Activated naive CD8-positive, alpha-beta T cell treated with anti-CD3 and anti-CD28 coated beads, Interleukin-2, amount 50 U/mL, for 24 hours (primary cell): ENCODE results near the gene TFF1.

Experiments used
- ATAC-seq: fragments of 150-1000 bp; cut with Tn5 transposase; one replicate; pipeline ENCODE4 v1.10.0; 2021
- DNase-seq: peaks from one replicate; pipeline ENCODE4 v3.0.0; 2021
- H3K27ac Mint-ChIP-seq: one replicate; pipeline ENCODE4 v1.8.0; 2021; ENCODE audit warnings: mild to moderate bottlenecking, mixed read lengths
- H3K27me3 Mint-ChIP-seq: one replicate; pipeline ENCODE4 v1.8.0; 2021; ENCODE audit warnings: mixed read lengths
- H3K36me3 Mint-ChIP-seq: one replicate; pipeline ENCODE4 v1.8.0; 2021; ENCODE audit warnings: low read depth, mixed read lengths
- H3K4me1 Mint-ChIP-seq: one replicate; pipeline ENCODE4 v1.8.0; 2021; ENCODE audit warnings: mixed read lengths
- H3K4me3 Mint-ChIP-seq: one replicate; pipeline ENCODE4 v1.8.0; 2021; ENCODE audit warnings: mild to moderate bottlenecking, moderate library complexity, mixed read lengths
- H3K9me3 Mint-ChIP-seq: one replicate; pipeline ENCODE4 v1.8.0; 2021; ENCODE audit warnings: mixed read lengths

The TFF1 gene

DNA sequence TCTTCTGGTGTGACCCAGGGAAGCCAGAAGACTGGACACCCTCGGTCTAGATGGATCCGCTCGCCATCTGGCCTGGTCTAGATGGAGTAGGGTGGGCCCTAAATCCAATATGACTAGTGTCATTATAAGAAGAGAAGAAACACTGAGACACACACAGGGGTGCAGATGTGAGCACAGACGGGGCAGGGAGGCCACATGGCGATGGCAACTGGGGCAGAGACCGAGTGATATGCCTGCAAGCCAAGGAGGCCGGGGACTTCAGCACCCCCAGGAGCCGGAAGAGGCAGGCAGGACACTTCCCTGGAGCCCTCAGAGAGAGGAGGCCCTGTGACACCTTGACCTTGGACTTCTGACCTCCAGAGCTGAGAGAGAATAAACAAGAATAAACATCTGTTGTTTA, 45.5 kb downstream of the TFF1 start:
- ATAC-seq (no peak), DNase-seq (no peak)
- H3K27me3 Mint-ChIP-seq: peaks cover 4% of the 10 kb centered on the region
- no peak overlapping the region for H3K4me3 Mint-ChIP-seq
- H3K9me3 Mint-ChIP-seq: no peaks in the 10 kb centered on the region
- peaks cover 6% of the 10 kb centered on the region for H3K4me1 Mint-ChIP-seq
- H3K36me3 Mint-ChIP-seq: no peaks in the 10 kb centered on the region
- no peak overlapping the region for H3K27ac Mint-ChIP-seq

DNA sequence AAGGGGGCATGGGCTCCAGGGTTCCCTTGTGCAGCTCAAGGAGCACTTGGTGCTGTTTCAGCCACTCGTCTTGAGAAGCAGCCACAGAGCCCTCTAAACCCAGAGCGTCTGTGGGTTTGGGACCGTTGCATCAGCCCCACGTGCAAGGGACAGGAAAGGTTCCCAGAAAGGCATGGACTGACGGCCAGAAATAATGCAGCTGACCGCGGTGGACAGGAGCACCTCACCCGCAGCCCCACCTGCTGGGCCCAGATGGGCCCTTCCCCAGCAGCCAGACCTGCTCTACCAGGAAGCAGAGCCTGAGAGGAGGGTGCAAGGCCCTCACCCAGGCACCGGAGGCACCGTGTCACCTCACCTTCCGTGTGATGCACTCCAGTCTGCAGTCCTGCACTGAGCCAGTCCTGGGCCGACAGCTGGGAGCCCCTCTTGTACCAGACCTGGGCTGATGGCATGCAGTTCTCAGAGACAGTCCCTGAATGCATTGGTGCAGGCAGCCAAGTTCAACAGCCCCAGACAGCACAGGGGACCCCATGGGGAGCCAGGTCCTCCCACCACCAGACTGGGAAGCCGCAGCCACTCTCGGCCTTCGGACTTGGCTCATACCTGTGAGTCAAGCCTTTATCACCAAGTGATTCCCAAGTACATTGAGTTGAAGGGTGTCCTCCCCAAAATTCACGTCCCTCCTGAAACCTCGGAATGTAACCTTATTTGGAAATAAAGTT, 46.3 kb downstream of the TFF1 start:
- H3K27ac Mint-ChIP-seq: no peak overlapping the region

DNA sequence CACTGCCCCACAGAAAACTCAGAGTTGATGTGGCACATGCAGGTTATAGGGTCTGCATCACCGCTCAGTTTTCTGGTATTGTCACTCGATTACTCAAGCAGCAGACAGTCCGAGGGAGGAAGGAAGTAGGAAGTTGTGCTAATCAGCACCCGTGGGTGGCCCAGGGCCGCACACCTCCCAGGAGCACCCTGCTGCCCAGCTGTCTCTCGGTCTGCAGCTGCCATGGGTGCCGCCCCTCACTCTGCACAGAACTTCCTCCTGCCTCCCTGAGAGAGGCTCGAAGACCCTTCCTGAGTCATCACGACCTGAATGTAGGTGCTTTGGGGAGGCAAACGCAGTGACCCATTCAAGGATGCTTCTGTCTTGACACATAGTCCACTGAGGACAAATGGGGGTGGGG, 47.0 kb downstream of the TFF1 start:
- no peaks in the 10 kb centered on the region for H3K36me3 Mint-ChIP-seq
- H3K27ac Mint-ChIP-seq: no peak overlapping the region
- peaks cover 4% of the 10 kb centered on the region for H3K27me3 Mint-ChIP-seq
- DNase-seq: no peak
- H3K4me1 Mint-ChIP-seq: peaks cover 6% of the 10 kb centered on the region
- H3K9me3 Mint-ChIP-seq: no peaks in the 10 kb centered on the region
- ATAC-seq: peak; percentile 48
- H3K4me3 Mint-ChIP-seq: no peak overlapping the region

More for the DNA sequence above, 46.3 kb downstream of the TFF1 start:
- Mint-ChIP-seq H3K4me1 (peaks cover 6% of the 10 kb centered on the region), H3K4me3 (no peak overlapping the region), H3K9me3 (no peaks in the 10 kb centered on the region), H3K36me3 (no peaks in the 10 kb centered on the region), H3K27me3 (peaks cover 4% of the 10 kb centered on the region)
- peak; percentile 12 for ATAC-seq
- DNase-seq: no peak

- no peaks in the 10 kb centered on the region for H3K9me3 Mint-ChIP-seq
- H3K4me3 Mint-ChIP-seq: no peak overlapping the region
- no peaks in the 10 kb centered on the region for H3K27me3 Mint-ChIP-seq
- DNase-seq (no peak), ATAC-seq (no peak)
- H3K4me1 Mint-ChIP-seq: peaks cover 6% of the 10 kb centered on the region
- no peak overlapping the region for H3K27ac Mint-ChIP-seq
- no peaks in the 10 kb centered on the region for H3K36me3 Mint-ChIP-seq
Measured at GRCh38 chr21:42317826-42318746, 48.2 kb downstream of the TFF1 start.

DNA sequence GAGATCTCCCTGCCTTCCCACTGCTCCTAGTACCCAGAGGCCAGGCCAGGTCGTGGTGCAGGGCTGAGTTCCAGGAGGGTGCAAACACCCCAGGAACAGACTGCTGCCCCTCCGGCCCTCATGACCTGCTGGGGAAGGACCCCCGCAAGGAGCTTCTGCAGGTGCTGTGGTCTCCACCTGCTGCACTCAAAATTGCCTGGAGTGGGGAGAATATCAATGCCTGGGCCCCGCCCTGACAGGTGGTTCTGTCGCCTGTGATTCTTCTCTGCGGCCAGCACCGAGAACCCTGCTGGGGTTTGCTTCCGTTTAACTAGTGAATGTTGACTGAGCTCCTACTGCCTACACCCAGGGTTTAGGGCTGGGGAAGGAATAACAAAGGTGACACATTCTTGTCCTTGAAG, 49.0 kb downstream of the TFF1 start:
- no peaks in the 10 kb centered on the region for H3K27me3 Mint-ChIP-seq
- no peak overlapping the region for H3K4me3 Mint-ChIP-seq
- DNase-seq (no peak), ATAC-seq (no peak)
- H3K9me3 Mint-ChIP-seq: no peaks in the 10 kb centered on the region
- peaks cover 6% of the 10 kb centered on the region for H3K4me1 Mint-ChIP-seq
- H3K27ac Mint-ChIP-seq: no peak overlapping the region
- H3K36me3 Mint-ChIP-seq: no peaks in the 10 kb centered on the region

DNA sequence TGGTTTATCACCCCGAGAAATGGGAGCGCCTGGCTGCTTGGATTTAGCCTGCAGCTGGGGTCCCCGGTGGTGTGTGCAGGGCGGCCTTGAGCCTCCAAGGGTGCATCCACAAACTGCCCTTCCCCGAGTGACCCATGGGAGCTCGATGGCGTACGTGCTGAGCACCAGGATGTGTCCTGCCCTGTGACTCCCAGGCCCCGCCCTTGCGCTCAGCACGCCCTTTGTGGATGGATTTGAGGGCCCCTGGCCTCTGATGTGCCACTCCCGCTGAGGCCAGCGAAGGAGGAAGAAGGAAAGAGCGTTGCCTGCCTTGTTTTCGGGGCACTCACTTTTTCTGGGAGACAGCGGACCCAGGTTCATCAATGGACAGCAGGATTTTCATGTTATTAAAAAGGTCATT, 49.4 kb downstream of the TFF1 start:
- Mint-ChIP-seq H3K4me3 (no peak overlapping the region), H3K4me1 (peaks cover 6% of the 10 kb centered on the region), H3K27me3 (no peaks in the 10 kb centered on the region), H3K36me3 (no peaks in the 10 kb centered on the region), H3K9me3 (no peaks in the 10 kb centered on the region), H3K27ac (no peak overlapping the region)
- DNase-seq: no peak
- no peak for ATAC-seq

DNA sequence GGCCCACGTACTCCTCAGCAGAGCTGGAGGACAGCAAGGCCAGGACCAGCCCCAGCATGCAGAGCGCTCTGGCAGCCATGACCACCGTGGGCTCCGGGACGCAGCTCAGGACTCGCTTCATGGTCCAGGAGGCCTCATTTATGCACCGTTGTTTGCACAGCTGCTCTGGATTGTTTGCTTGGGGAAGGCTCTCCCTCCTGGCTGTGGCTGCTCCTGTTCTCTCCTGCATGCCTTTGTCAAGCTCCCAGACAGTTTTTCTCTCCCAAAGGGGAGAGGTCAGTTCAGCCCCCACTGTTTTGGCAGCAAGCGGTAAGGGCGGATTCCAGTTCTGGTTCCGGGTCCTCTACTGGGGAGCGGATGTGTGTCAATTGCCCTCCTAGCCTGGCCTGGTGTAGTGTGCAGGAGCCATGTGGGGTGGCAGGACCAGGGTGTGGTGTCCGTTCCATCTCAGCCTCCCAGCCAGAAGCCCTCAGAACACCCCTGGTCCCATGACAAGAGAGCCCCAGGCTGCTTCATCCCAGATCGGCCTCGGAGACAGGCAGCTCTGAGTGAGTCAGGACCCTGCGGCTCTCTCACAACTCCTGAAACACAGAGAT, 50.9 kb downstream of the TFF1 start, which contains the start of gene TFF3:
Gene TFF3 (minus strand): TSS at position 114 of the 596 bp plus-strand sequence. CDS start 35 bp downstream, at position 79.
- Mint-ChIP-seq H3K27ac (no peak within 1 kb of the TSS), H3K9me3 (no peaks in the 10 kb centered on the region), H3K4me3 (no peak within 1 kb of the TSS), H3K36me3 (no peaks in the 10 kb centered on the region), H3K4me1 (peaks cover 6% of the 10 kb centered on the region), H3K27me3 (no peaks in the 10 kb centered on the region)
- DNase-seq (no peak), ATAC-seq (no peak)

GRCh38 chr21:42314616-42315295, 51.6 kb downstream of the TFF1 start:
- no peak overlapping the region for H3K27ac Mint-ChIP-seq
- ATAC-seq: no peak
- DNase-seq: no peak
- H3K36me3 Mint-ChIP-seq: no peaks in the 10 kb centered on the region
- H3K27me3 Mint-ChIP-seq: no peaks in the 10 kb centered on the region
- no peaks in the 10 kb centered on the region for H3K9me3 Mint-ChIP-seq
- H3K4me1 Mint-ChIP-seq: peaks cover 6% of the 10 kb centered on the region
- no peak overlapping the region for H3K4me3 Mint-ChIP-seq

GRCh38 chr21:42313501-42313969, 52.8 kb downstream of the TFF1 start:
- no peaks in the 10 kb centered on the region for H3K36me3 Mint-ChIP-seq
- H3K4me3 Mint-ChIP-seq: no peak overlapping the region
- H3K27me3 Mint-ChIP-seq: peaks cover 3% of the 10 kb centered on the region
- ATAC-seq (no peak), DNase-seq (no peak)
- H3K27ac Mint-ChIP-seq: no peak overlapping the region
- peaks cover 3% of the 10 kb centered on the region for H3K4me1 Mint-ChIP-seq
- H3K9me3 Mint-ChIP-seq: no peaks in the 10 kb centered on the region

DNA sequence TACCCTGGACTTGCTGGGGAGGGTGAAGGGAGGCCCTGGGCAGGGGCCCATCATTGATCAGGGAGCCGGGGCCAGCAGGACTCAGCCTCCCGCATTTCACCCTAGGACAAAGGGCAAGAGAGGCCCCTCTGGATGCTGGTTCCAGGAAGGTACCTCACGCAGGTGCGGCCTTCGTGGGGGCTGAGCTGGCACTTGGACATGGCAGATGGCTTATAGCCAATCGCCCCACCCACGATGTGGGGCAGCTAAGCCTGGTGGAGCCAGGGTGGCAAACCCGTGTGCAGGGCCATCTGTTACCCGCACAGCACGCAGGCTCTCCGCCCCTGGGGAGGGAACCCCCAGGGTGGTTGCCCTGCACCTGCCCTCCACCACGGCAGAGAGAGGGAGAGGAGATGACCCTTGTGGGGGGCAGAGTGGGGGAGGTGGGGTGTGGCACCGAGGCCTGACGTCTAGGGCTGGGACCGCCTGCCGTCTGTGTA, 53.7 kb downstream of the TFF1 start:
- Mint-ChIP-seq H3K4me3 (no peak overlapping the region), H3K9me3 (no peaks in the 10 kb centered on the region), H3K27me3 (peaks cover 3% of the 10 kb centered on the region), H3K27ac (no peak overlapping the region), H3K4me1 (peaks cover 3% of the 10 kb centered on the region), H3K36me3 (no peaks in the 10 kb centered on the region)
- ATAC-seq (no peak), DNase-seq (no peak)
